ENCODE measurements around the gene MAOA. TPM values are rescaled to one million over a fixed set of nuclear protein-coding genes. Genes with fewer than 3 reads are reported as not detected.

Gene MAOA
- total and polyA plus RNA-seq, 9 of the 15 experiments (the other 6 are each of a cell fraction or from before 2014, with no cell fraction given): 0.68 to 2.7 (median 1.9) TPM

- TF ChIP-seq ZNF407 (IDR thresholded peaks at IDR 0.05; ENCODE audit: low read depth) (no peak), ZFP30 (CRISPR knock-in tag; IDR thresholded peaks at IDR 0.05; ENCODE audit: borderline replicate concordance) (no peak), MCM2 (IDR thresholded peaks at IDR 0.05; ENCODE audit: low read depth) (no peak), ETV5 (CRISPR knock-in tag; IDR thresholded peaks at IDR 0.05; ENCODE audit: low read depth) (no peak), ZNF263 (CRISPR knock-in tag; IDR thresholded peaks at IDR 0.05; ENCODE audit: borderline replicate concordance) (no peak), SMAD3 (CRISPR knock-in tag; conservative IDR thresholded peaks at IDR 0.05) (no peak), STAT5B (CRISPR knock-in tag; IDR thresholded peaks at IDR 0.05) (no peak), BRF2 (IDR thresholded peaks at IDR 0.05; ENCODE audit: borderline replicate concordance, insufficient read depth, insufficient read length) (no peak), POLR3G (IDR thresholded peaks at IDR 0.05; ENCODE audit: extremely low read depth, insufficient read length, insufficient replicate concordance) (no peak)
- TF ChIP-seq, protein P1, sequence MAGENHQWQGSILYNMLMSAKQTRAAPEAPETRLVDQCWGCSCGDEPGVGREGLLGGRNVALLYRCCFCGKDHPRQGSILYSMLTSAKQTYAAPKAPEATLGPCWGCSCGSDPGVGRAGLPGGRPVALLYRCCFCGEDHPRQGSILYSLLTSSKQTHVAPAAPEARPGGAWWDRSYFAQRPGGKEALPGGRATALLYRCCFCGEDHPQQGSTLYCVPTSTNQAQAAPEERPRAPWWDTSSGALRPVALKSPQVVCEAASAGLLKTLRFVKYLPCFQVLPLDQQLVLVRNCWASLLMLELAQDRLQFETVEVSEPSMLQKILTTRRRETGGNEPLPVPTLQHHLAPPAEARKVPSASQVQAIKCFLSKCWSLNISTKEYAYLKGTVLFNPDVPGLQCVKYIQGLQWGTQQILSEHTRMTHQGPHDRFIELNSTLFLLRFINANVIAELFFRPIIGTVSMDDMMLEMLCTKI (IDR thresholded peaks at IDR 0.05; ENCODE audit: partially characterized antibody): no peak
These were observed 23.0 kb upstream of the MAOA start (continued) for GRCh38 chrX:43633081-43633480.
